HepG2 (cell line): Measurements from ENCODE around the gene VWA7. TPM values are rescaled to one million over a fixed set of nuclear protein-coding genes. Genes with fewer than 3 reads are reported as not detected.

Experiments
- BCL3 ChIP-seq: sonication (generic); formaldehyde crosslinking; IDR thresholded peaks from 2 replicates; pipeline ENCODE4 v1.5.1; 2020; ENCODE audit warnings: mild to moderate bottlenecking, missing genetic modification reagents, moderate library complexity
- HIC2 ChIP-seq: sonication (generic); formaldehyde crosslinking; IDR thresholded peaks from 2 replicates; pipeline ENCODE4 v1.9.0; 2022; ENCODE audit warnings: low read depth, missing genetic modification reagents
- MEIS1 ChIP-seq: sonication (generic); formaldehyde crosslinking; IDR thresholded peaks from 2 replicates; pipeline ENCODE4 v1.9.0; 2021; ENCODE audit warnings: mild to moderate bottlenecking, missing genetic modification reagents, moderate library complexity, borderline replicate concordance
- MYC ChIP-seq: sonication (generic); formaldehyde crosslinking; IDR thresholded peaks from 2 replicates; pipeline ENCODE4 v1.9.0; 2021; ENCODE audit warnings: missing genetic modification reagents, borderline replicate concordance
- RARG ChIP-seq: sonication (generic); formaldehyde crosslinking; IDR thresholded peaks from 2 replicates; pipeline ENCODE4 v1.4.0; 2020; ENCODE audit warnings: low read depth, mild to moderate bottlenecking, missing genetic modification reagents
- SATB2 ChIP-seq: sonication (generic); formaldehyde crosslinking; IDR thresholded peaks from 2 replicates; pipeline ENCODE4 v1.5.0; 2020; ENCODE audit warnings: missing genetic modification reagents
- SUZ12 ChIP-seq: fragments of 150-350 bp; IDR thresholded peaks from 2 replicates; pipeline ENCODE4 v1.6.1; 2014; ENCODE audit warnings: low read depth, low read length
- TAF15 ChIP-seq: fragments of 200-400 bp; formaldehyde crosslinking; IDR thresholded peaks from one replicate; pipeline ENCODE4 v1.6.1; 2018; ENCODE audit warnings: mild to moderate bottlenecking, low read depth, low read length; ENCODE audit not compliant: poor library complexity, severe bottlenecking
- THAP9 ChIP-seq: sonication (generic); formaldehyde crosslinking; IDR thresholded peaks from 2 replicates; pipeline ENCODE4; 2020; ENCODE audit warnings: missing genetic modification reagents, mild to moderate bottlenecking, borderline replicate concordance
- ZBTB38 ChIP-seq: sonication (generic); formaldehyde crosslinking; IDR thresholded peaks from 2 replicates; pipeline ENCODE4 v1.5.1; 2020; ENCODE audit warnings: mild to moderate bottlenecking, missing genetic modification reagents
- ZBTB7A ChIP-seq: sonication (generic); formaldehyde crosslinking; IDR thresholded peaks from 2 replicates; pipeline ENCODE4 v1.8.0; 2022; ENCODE audit warnings: mild to moderate bottlenecking, missing genetic modification reagents
- ZFP36L1 ChIP-seq: sonication (generic); formaldehyde crosslinking; IDR thresholded peaks from 2 replicates; pipeline ENCODE4 v1.8.0; 2022; ENCODE audit warnings: mild to moderate bottlenecking, missing genetic modification reagents, moderate library complexity
- ZNF30 ChIP-seq: sonication (generic); formaldehyde crosslinking; IDR thresholded peaks from 2 replicates; pipeline ENCODE4 v1.5.0; 2020; ENCODE audit warnings: mild to moderate bottlenecking, missing genetic modification reagents
- ZNF530 ChIP-seq: sonication (generic); formaldehyde crosslinking; IDR thresholded peaks from 2 replicates; pipeline ENCODE4 v1.5.0; 2020; ENCODE audit warnings: low read depth, mild to moderate bottlenecking, missing genetic modification reagents
- ZNF549 ChIP-seq: sonication (generic); formaldehyde crosslinking; IDR thresholded peaks from 2 replicates; pipeline ENCODE4 v1.5.0; 2020; ENCODE audit warnings: missing genetic modification reagents
- ZNF687 ChIP-seq: sonication (generic); formaldehyde crosslinking; IDR thresholded peaks from 2 replicates; pipeline ENCODE4 v1.5.1; 2020; ENCODE audit warnings: mild to moderate bottlenecking, missing genetic modification reagents, moderate library complexity
- ZNF747 ChIP-seq: sonication (generic); formaldehyde crosslinking; IDR thresholded peaks from 2 replicates; pipeline ENCODE4 v1.8.1; 2023; ENCODE audit warnings: missing genetic modification reagents, mild to moderate bottlenecking, borderline replicate concordance
- ZNF839 ChIP-seq: sonication (generic); formaldehyde crosslinking; IDR thresholded peaks from 2 replicates; pipeline ENCODE4 v1.4.0; 2020; ENCODE audit warnings: missing genetic modification reagents, mild to moderate bottlenecking, borderline replicate concordance
- ZNF850 ChIP-seq: sonication (generic); formaldehyde crosslinking; conservative IDR thresholded peaks from 2 replicates; pipeline ENCODE4 v1.9.0; 2021; ENCODE audit warnings: mild to moderate bottlenecking, missing genetic modification reagents
- polyA plus RNA-seq, 8 experiments: library from polyadenylated mRNA; depleted of rRNA in 3 of 8; stranded (reverse) in 7 of 8; unstranded in 1 of 8; fragments of >200 nt; fragmentation: Illumina TruSeq in 4 of 8; extraction: Trizol in 4 of 8; gene quantifications; 2 replicates each; pipeline versions ENCODE4 v1.2.1 to v1.2.3, GENCODE V29; 2011 to 2016; ENCODE audit warnings: low read depth in 4 of 8, missing spikeins in 1 of 8, mixed read lengths in 1 of 8; ENCODE audit not compliant: insufficient read depth in 1 of 8
- total RNA-seq, 5 experiments: library from RNA; depleted of rRNA; stranded (reverse); fragments of >200 nt; fragmentation: Illumina TruSeq; extraction: Trizol; gene quantifications; 2 replicates each; pipeline ENCODE4 v1.2.3, GENCODE V29; 2016; ENCODE audit warnings: low read depth in 1 of 5

Gene VWA7
- total and polyA plus RNA-seq, 2 of the 13 experiments (the other 11 are each of a cell fraction or from before 2014, with no cell fraction given) = 0.86 to 3.3 TPM

GRCh38 chr6:31815025-31815838, 38.1 kb upstream of the VWA7 start, which contains the start of the genes HSPA1A and HSPA1L (continued):
- 0 out of 2 replicates have a peak, but pooled peaks have one; percentile 47 for TF ChIP-seq BCL3
- no peak for TF ChIP-seq ZNF530 (CRISPR knock-in tag)
- TF ChIP-seq TAF15 = no peak
- TF ChIP-seq MEIS1 (CRISPR knock-in tag) = no peak
- TF ChIP-seq RARG = no peak
- TF ChIP-seq ZBTB7A (CRISPR knock-in tag) = no peak
- TF ChIP-seq THAP9 (CRISPR knock-in tag) = no peak
- TF ChIP-seq HIC2 (CRISPR knock-in tag) = no peak
- peak; percentile 89 for TF ChIP-seq ZBTB38 (CRISPR knock-in tag)
- TF ChIP-seq MYC (CRISPR knock-in tag) = no peak
- TF ChIP-seq ZFP36L1 (CRISPR knock-in tag) = 0 out of 2 replicates have a peak, but pooled peaks have one; percentile 63
- no peak for TF ChIP-seq SUZ12
- TF ChIP-seq ZNF850 (CRISPR knock-in tag) = no peak
- TF ChIP-seq ZNF549 (CRISPR knock-in tag) = no peak
- no peak; the same call in 1 of the 2 replicates for TF ChIP-seq ZNF747
- TF ChIP-seq ZNF839 (CRISPR knock-in tag) = no peak
- TF ChIP-seq ZNF30 (CRISPR knock-in tag) = no peak
- peak; percentile 67 for TF ChIP-seq ZNF687
- no peak for TF ChIP-seq SATB2 (CRISPR knock-in tag)
